KG1 (cell line): Measurements from ENCODE around the gene CORIN.
"Not testable (repeated sequence)": the region's sequence is repeated elsewhere in the genome, so short reads cannot be mapped to it uniquely, and the experiment has no call there.

Experiments used
- DNase-seq: peaks from one replicate; lab custom pipeline; 2025; lab: John Stamatoyannopoulos, UW

CORIN gene

GRCh38 chr4:47720787-47721186 lies 117.1 kb downstream of the CORIN start:
- DNase-seq: no peak

GRCh38 chr4:47719576-47719975 lies 118.3 kb downstream of the CORIN start:
- DNase-seq: no peak

- DNase-seq: no peak
Observed at GRCh38 chr4:47718696-47719095, 119.2 kb downstream of the CORIN start.

GRCh38 chr4:47717188-47717587 lies 120.7 kb downstream of the CORIN start:
- DNase-seq: no peak

- no peak for DNase-seq
Observed at GRCh38 chr4:47715716-47716416, 122.0 kb downstream of the CORIN start.

GRCh38 chr4:47714269-47714668 lies 123.6 kb downstream of the CORIN start:
- no peak for DNase-seq

GRCh38 chr4:47713129-47713834 lies 124.6 kb downstream of the CORIN start:
- DNase-seq: no peak

- no peak for DNase-seq
Observed at GRCh38 chr4:47711646-47712045, 126.2 kb downstream of the CORIN start.

GRCh38 chr4:47711183-47711582 lies 126.7 kb downstream of the CORIN start:
- no peak for DNase-seq

GRCh38 chr4:47706352-47706751 lies 131.5 kb downstream of the CORIN start:
- not testable (repeated sequence) for DNase-seq

- DNase-seq: peak; percentile 14
Observed at GRCh38 chr4:47705326-47705981, 132.4 kb downstream of the CORIN start.

- no peak for DNase-seq
Observed at GRCh38 chr4:47704693-47705325, 133.1 kb downstream of the CORIN start.

- no peak for DNase-seq
Observed at GRCh38 chr4:47703956-47704355, 133.9 kb downstream of the CORIN start.

GRCh38 chr4:47703008-47703407 lies 134.9 kb downstream of the CORIN start:
- no peak for DNase-seq

- no peak for DNase-seq
Observed at GRCh38 chr4:47701286-47701685, 136.6 kb downstream of the CORIN start.

GRCh38 chr4:47698837-47699236 lies 139.0 kb downstream of the CORIN start:
- no peak for DNase-seq

GRCh38 chr4:47696823-47697222 lies 141.0 kb downstream of the CORIN start:
- DNase-seq: no peak

- DNase-seq: no peak
Observed at GRCh38 chr4:47695260-47695659, 142.6 kb downstream of the CORIN start.

GRCh38 chr4:47694322-47694721 lies 143.5 kb downstream of the CORIN start:
- DNase-seq: no peak

GRCh38 chr4:47692691-47693090 lies 145.2 kb downstream of the CORIN start:
- DNase-seq: no peak

- not testable (repeated sequence) for DNase-seq
Observed at GRCh38 chr4:47691757-47692383, 146.0 kb downstream of the CORIN start.

- no peak for DNase-seq
Observed at GRCh38 chr4:47690611-47691010, 147.3 kb downstream of the CORIN start.
